H1 (cell line): ENCODE data around the gene SIRT7. TPM values are rescaled to one million over a fixed set of nuclear protein-coding genes. Genes with fewer than 3 reads are reported as not detected.

ENCODE experiments used
- EP300 ChIP-seq, 2 experiments: IDR thresholded peaks; 1 replicate in 1 of 2; 2 replicates in 1 of 2; pipeline ENCODE4 v1.6.1; 2011 to 2012; ENCODE audit warnings: low read depth in 2 of 2, low read length in 2 of 2, mild to moderate bottlenecking in 2 of 2, borderline replicate concordance in 1 of 2, inconsistent platforms in 1 of 2, moderate library complexity in 1 of 2
- KDM4A ChIP-seq: IDR thresholded peaks from one replicate; pipeline ENCODE4 v1.7.1; 2012; ENCODE audit warnings: low read depth, mild to moderate bottlenecking, moderate library complexity, low read length, inconsistent platforms; ENCODE audit not compliant: severe bottlenecking
- RNF2 ChIP-seq: fragments of 200-900, 300-1000 bp; sonication (generic); IDR thresholded peaks from 2 replicates; pipeline ENCODE4 v1.7.1; 2016; ENCODE audit warnings: borderline replicate concordance, low read depth, mild to moderate bottlenecking, antibody characterized with exemption, low read length; ENCODE audit not compliant: poor library complexity, severe bottlenecking; ENCODE audit errors: missing control alignments
- SP2 ChIP-seq: IDR thresholded peaks from 2 replicates; pipeline ENCODE4 v1.6.1; 2012; ENCODE audit warnings: mild to moderate bottlenecking, low read length, inconsistent platforms
- polyA plus RNA-seq, 7 experiments: library from polyadenylated mRNA; depleted of rRNA in 3 of 7; stranded (reverse) in 5 of 7; unstranded in 2 of 7; fragments of >200 nt in 5 of 7; fragments of 200-250 nt in 2 of 7; gene quantifications; 1 replicate in 5 of 7; 2 replicates in 1 of 7; 4 replicates in 1 of 7; pipeline versions ENCODE4 v1.2.1 to v1.2.3, GENCODE V29; 2011 to 2013; ENCODE audit warnings: missing spikeins in 2 of 7, mixed read lengths in 2 of 7
- total RNA-seq: library from RNA; stranded (reverse); fragmentation: NEBNext Ultra II Directional; extraction: Animal tissue kit (Norgen Biotek cat#: 25700); gene quantifications from 2 replicates; pipeline ENCODE4 v1.2.1, GENCODE V29; 2021
- TF ChIP-seq, protein P1 (sequence below): IDR thresholded peaks from 2 replicates; pipeline ENCODE4 v1.6.1; 2012; ENCODE audit warnings: inconsistent platforms

Gene SIRT7
- total and polyA plus RNA-seq, 2 of the 8 experiments (the other 6 are each of a cell fraction or from before 2014, with no cell fraction given) = 5.8 to 16.6 TPM

DNA sequence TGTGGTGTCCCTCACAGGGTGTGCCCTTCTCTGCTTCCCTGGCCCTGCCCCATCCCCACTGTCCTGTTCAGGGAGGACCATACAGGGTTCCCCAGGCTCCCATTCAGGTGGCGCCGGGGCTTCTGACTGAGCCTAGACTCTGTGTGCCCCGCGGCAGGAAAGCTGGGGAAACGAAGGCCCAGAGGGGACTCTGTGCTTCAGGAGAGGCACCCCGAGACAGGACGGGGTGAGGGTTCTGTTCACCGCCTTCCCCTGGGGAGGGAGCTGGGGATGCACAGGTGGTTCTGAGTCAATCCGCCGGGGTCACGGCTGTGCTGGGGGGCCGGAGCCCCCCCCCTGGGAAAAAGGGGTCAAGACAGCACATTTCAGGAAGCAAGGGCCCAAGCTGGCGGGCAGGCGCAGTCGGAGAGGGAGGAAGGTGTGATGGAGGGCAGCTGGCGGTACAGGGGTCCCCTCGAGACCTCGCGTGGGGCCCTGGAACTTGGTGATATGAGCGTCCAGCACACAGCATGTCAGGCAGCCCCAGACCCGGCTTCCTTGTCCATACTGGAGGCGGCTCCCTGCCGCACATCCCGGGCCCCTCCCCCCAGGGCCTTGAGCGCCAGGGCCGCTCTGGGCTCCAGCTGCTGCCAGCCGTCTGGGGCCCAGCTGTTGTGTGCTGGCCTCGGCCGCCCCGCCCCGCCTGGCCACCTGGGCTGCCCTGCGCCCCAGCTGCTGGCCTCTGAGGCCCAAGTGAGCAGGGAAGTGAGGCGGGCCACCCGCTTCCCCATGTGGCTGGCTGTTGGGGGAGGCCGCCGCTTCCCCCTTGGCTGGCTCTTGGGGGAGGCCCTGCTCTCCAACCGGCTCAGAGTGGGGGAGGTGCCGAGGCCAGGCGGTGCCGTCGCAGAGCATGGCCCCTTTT lies 48.6 kb upstream of the SIRT7 start (continued):
- TF ChIP-seq EP300 (IDR thresholded peaks at IDR 0.05; ENCODE audit: borderline replicate concordance in 1 of 2, low read depth in 2 of 2, low read length in 2 of 2) (no peak), KDM4A (no peak), RNF2 (peak; percentile 12), SP2 (no peak)
- TF ChIP-seq, protein P1, sequence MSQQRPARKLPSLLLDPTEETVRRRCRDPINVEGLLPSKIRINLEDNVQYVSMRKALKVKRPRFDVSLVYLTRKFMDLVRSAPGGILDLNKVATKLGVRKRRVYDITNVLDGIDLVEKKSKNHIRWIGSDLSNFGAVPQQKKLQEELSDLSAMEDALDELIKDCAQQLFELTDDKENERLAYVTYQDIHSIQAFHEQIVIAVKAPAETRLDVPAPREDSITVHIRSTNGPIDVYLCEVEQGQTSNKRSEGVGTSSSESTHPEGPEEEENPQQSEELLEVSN = no peak
